A549 (cell line): ENCODE measurements around the gene ST6GALNAC5.

ENCODE experiments used
- BHLHE40 ChIP-seq: IDR thresholded peaks from 2 replicates; pipeline ENCODE4 v1.6.1; 2012; ENCODE audit warnings: low read depth, low read length, inconsistent platforms
- GATA3 ChIP-seq: IDR thresholded peaks from 2 replicates; pipeline ENCODE4 v1.6.1; 2012; ENCODE audit warnings: borderline replicate concordance
- MAX ChIP-seq: IDR thresholded peaks from 2 replicates; pipeline ENCODE4 v1.6.1; 2012
- POLR2A ChIP-seq: IDR thresholded peaks from 2 replicates; pipeline ENCODE4 v1.6.1; 2012; ENCODE audit warnings: mild to moderate bottlenecking, low read length
- TF ChIP-seq, protein P1 (sequence below): fragments of >200 bp; sonication (Bioruptor Twin); formaldehyde crosslinking; IDR thresholded peaks from 3 replicates; pipeline ENCODE4 v1.5.1; 2016

DNA sequence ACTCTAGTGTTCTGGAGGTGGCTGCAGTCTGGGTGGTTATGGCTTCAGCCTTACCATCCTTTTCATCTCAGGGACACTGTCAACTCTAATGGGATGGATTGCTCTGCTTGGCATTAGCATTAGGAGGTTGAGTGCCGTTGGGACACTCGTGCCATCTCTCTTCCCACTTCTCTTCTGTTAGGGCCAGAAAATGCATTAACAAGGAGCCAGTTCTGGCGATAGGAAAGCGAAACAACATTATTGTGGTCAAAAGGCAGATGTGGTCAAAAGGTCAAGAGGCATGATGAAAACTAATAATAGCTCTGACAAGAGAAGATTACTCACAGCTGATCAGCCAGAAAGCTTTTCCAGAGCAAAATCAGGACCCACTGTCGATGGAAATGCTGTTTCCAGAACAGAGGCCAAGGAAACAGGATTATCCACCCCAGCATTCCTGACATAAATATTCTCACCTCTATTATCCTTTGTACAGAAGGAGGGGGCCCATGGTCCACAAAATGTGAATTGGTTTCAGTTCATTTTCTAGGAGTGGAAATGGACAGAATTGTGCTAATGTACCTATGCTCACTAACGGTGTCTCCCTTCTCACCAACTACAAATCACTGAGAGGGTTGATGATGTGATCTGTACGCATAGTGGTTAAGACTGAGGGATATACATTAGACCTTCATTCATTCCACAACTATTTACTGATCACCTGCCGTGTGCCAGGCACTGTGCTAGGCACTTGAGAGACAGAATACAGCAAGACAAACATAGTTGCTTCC lies 72.0 kb downstream of the ST6GALNAC5 start:
- TF ChIP-seq MAX (no peak), BHLHE40 (no peak), POLR2A (no peak), GATA3 (no peak)
- TF ChIP-seq, protein P1, sequence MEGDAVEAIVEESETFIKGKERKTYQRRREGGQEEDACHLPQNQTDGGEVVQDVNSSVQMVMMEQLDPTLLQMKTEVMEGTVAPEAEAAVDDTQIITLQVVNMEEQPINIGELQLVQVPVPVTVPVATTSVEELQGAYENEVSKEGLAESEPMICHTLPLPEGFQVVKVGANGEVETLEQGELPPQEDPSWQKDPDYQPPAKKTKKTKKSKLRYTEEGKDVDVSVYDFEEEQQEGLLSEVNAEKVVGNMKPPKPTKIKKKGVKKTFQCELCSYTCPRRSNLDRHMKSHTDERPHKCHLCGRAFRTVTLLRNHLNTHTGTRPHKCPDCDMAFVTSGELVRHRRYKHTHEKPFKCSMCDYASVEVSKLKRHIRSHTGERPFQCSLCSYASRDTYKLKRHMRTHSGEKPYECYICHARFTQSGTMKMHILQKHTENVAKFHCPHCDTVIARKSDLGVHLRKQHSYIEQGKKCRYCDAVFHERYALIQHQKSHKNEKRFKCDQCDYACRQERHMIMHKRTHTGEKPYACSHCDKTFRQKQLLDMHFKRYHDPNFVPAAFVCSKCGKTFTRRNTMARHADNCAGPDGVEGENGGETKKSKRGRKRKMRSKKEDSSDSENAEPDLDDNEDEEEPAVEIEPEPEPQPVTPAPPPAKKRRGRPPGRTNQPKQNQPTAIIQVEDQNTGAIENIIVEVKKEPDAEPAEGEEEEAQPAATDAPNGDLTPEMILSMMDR, result no peak
